Head of caudate nucleus (tissue), 42 donors: ENCODE measurements around the gene CHID1.
A peak's percentile ranks its signal among the peaks of the same experiment; 100 is the strongest.

Experiments
- DNase-seq, 42 donors: peaks; one replicate each; pipeline versions ENCODE4 v3.0.0 to v3.0.0-alpha.2; 2020 to 2021; ENCODE audit warnings: mixed read lengths in 7 of 42
- intact Hi-C: fragments of 100-400 bp; cut with DNase I; formaldehyde crosslinking; loops from one replicate; pipeline ENCODE4 v1.15.0; 2022

The CHID1 gene

DNA sequence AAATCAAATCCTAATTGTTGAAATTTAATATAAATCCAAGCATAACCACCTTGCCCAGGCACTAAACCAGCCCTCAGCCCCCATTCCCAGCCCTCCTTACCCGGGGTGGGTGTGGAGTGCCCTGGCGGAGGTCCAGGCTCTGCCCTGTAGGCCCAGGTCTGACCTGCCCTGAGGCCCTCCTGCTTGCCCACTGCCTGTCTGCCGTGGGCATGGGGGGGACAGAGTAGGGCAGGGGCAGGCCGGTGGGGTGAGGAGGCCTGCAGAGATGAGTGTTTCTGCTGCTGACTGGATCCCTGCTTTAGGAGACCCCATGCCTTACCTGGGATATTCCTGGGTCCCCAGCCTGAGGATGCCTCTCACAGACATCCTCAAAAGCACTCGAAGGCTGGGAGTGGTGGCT is 3.6 kb upstream of the CHID1 start:
- intact Hi-C loops, result no loop called here
- no peak for DNase-seq

- no peak for DNase-seq
- intact Hi-C loops, result no loop called here
Measured at GRCh38 chr11:913043-913442, 2.4 kb upstream of the CHID1 start.

- intact Hi-C loops, result no loop called here
- DNase-seq, result no peak
Measured at GRCh38 chr11:912266-912665, 1.7 kb upstream of the CHID1 start.

GRCh38 chr11:911890-912219 is 1.2 kb upstream of the CHID1 start:
- DNase-seq, result no peak
- intact Hi-C loops, result no loop called here

GRCh38 chr11:911031-911889 is 650 bp upstream of the CHID1 start:
- intact Hi-C loops, result no loop called here

GRCh38 chr11:910044-910588 is 494 bp downstream of the CHID1 start:
- intact Hi-C loops, result no loop called here
- no peak for DNase-seq

More at GRCh38 chr11:911031-911889, 650 bp upstream of the CHID1 start:
- DNase-seq, result peak in 24 of 42 donors; percentile 21 to 65 (median 45)

DNA sequence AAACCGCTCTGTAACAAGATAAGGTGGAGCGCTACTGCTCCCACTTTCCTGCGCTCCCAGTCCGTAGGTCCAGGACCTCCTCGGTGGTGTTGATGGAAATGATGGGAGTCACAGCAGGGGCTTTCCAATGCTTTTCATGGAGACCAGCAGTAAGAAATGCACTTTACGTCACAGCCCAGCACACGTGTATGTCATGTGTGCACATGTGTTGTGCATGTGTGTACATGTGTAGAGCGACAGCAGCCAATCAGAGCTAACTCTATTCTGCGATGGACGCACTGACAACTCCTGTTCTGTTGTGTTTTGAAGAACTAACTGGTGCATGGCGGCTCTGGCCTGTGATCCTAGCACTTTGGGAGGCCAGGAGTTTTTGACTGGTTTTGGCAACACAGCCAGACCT is 1.2 kb downstream of the CHID1 start:
- no peak for DNase-seq
- intact Hi-C loops, result no loop called here

GRCh38 chr11:908273-908672 is 2.3 kb downstream of the CHID1 start:
- no peak for DNase-seq
- intact Hi-C loops, result no loop called here

- no peak for DNase-seq
- intact Hi-C loops, result no loop called here
Measured at GRCh38 chr11:907668-908067, 2.9 kb downstream of the CHID1 start.

- no peak for DNase-seq
- intact Hi-C loops, result no loop called here
Measured at GRCh38 chr11:905952-906351, 4.7 kb downstream of the CHID1 start.

- no peak for DNase-seq
Measured at GRCh38 chr11:904380-904779, 6.2 kb downstream of the CHID1 start.

GRCh38 chr11:901452-902061 is 9.1 kb downstream of the CHID1 start:
- intact Hi-C loops, result no loop called here
- no peak for DNase-seq

More at GRCh38 chr11:904380-904779, 6.2 kb downstream of the CHID1 start:
- intact Hi-C loops, result no loop called here

DNA sequence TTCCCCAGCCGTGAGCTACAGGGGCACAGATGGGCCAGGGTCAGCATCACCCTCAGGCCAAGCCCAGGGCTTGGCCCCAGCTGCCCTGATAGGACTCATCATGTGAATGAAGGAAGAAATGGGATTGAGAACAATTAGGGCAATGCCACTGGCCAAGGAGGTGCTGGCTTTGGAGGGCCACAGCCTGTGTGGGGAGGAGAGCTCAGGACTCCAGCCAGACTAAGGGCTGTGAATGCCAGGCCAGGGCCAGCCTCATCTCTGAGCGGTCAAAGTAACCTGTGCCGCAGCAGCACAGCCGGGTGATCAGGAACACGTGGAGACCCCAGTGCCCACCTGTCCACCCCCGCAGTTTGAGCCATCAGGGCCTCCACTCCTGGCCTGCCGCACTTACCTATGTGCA is 10.1 kb downstream of the CHID1 start:
- no peak for DNase-seq
- intact Hi-C loops, result no loop called here

DNA sequence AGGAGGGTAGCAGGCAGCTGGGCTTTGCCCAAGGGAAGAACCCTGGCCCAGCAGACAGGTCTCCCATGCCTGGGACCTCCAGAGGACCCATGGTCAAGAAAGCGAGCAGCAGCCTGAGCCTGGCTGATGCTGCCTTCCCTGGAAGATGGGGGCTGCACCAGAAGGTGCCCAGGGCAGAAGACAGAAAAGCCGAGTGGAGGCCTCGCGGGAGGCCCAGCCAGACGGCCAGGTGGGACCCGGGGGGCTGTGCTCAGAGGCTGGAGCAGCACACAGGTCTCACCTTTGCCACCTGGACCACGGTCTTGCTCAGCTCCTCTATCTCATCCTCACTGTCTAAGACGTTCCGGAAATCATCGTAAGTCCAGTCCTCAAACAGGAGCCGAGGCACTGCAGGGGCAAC is 10.9 kb downstream of the CHID1 start:
- DNase-seq, result no peak
- intact Hi-C loops, result no loop called here

- intact Hi-C loops, result no loop called here
- peak in 1 of 42 donors; percentile 47 for DNase-seq
Measured at GRCh38 chr11:898540-899190, 11.9 kb downstream of the CHID1 start.

GRCh38 chr11:898143-898511 is 12.5 kb downstream of the CHID1 start:
- intact Hi-C loops, result no loop called here
- no peak for DNase-seq

- intact Hi-C loops, result no loop called here
- DNase-seq, result no peak
Measured at GRCh38 chr11:897253-898142, 13.1 kb downstream of the CHID1 start.

DNA sequence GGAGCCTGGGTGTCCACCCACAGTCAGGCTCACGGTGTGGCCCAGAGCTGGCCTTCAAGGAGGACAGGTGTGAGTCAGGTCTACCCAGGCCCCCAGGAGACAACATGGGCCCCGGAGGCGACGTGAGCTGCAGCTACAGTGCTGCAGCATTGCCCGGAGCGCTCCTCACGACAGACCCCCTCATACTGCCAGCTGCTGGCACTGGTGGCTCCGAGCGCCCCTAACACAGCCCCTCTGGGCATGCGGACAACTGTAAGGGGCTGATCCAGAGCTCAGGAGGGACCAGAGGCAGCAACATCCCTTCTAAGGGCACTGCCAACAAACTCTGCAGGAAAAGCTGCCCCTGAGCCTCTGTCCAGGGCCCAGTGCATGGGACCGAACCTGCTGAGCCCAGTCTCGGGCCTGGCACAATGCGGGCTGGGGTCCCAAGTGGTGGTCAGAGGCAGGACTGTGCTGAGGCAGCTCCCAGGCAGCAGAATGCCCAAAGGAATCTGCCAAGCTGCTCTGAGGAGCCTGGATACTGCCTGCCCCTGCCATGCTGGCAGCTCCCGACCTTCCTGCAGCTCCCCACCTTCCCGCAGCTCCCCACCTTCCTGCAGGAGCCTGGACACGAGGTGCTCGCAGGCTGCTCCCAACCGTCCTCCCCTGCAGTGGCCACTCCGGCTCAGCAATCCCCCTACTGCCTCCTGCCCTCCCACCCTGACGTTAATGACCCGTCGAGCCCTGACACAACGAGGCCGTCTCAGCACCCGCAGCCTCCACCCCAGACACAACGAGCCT is 15.1 kb downstream of the CHID1 start:
- intact Hi-C loops, result no loop called here

More for the DNA sequence above, 15.1 kb downstream of the CHID1 start:
- no peak for DNase-seq
